ENCODE results near the gene ALPP. TPM values are rescaled to one million over a fixed set of nuclear protein-coding genes. Genes with fewer than 3 reads are reported as not detected.

ALPP gene
- total RNA-seq, 1 experiment from 2014 or later = 0.20 TPM

GRCh38 chr2:232350804-232351685 is 27.5 kb upstream of the ALPP start:
- no peak overlapping the region for H3K23ac ChIP-seq (ENCODE audit: insufficient read length, low read depth, low read length)
- H4K5ac ChIP-seq (ENCODE audit: insufficient read length, low read depth, low read length) = no peak overlapping the region
- Mint-ChIP-seq H3K4me1 (no peaks in the 10 kb centered on the region), H3K4me3 (no peak overlapping the region), H3K36me3 (ENCODE audit: insufficient read depth in 1 of 3, low read depth in 3 of 3) (peaks cover 5 to 12% (median 9%) of the 10 kb centered on the region in 3 experiments; a peak in 6 of 7 replicates), H3K27me3 (ENCODE audit: low read depth) (peaks cover 9% of the 10 kb centered on the region), H3K9me3 (peaks cover 13 to 20% of the 10 kb centered on the region in 2 experiments), H3K27ac (no peak overlapping the region)
- no CpG with 5 or more reads among the region's 76 CpGs for WGBS (ENCODE audit: extremely low coverage, insufficient read length, low lambda C conversion rate)
- H3K4me2 ChIP-seq (ENCODE audit: insufficient read depth, insufficient read length, low read length) = peak overlapping the region; percentile 24
- no peaks in the 10 kb centered on the region for H3K23me2 ChIP-seq (ENCODE audit: insufficient read length, low read depth, low read length, poor library complexity, severe bottlenecking)
- no peaks in the 10 kb centered on the region for H3K4me1 ChIP-seq (ENCODE audit: insufficient read depth, low read length)
- no peak overlapping the region for H3K27ac ChIP-seq (ENCODE audit: insufficient read length, low read depth, low read length)
- H3K56ac ChIP-seq (ENCODE audit: insufficient read length, low read depth, low read length) = no peak overlapping the region
- no peaks in the 10 kb centered on the region for H3K79me2 ChIP-seq (ENCODE audit: insufficient read depth, low read length)
- H2AK5ac ChIP-seq (ENCODE audit: insufficient read length, low read length) = no peak overlapping the region
- no peak overlapping the region for H2BK120ac ChIP-seq (ENCODE audit: low read depth, low read length, poor library complexity, severe bottlenecking)
- no peak overlapping the region for H2BK15ac ChIP-seq (ENCODE audit: low read depth, low read length)
- no peak for TF ChIP-seq CTCF (conservative IDR thresholded peaks at IDR 0.05)
- H4K8ac ChIP-seq (replicated peaks; ENCODE audit: insufficient read length, low read depth, low read length) = no peak overlapping the region
- H4K20me1 ChIP-seq (ENCODE audit: control insufficient read depth, insufficient read depth, insufficient read length) = no peaks in the 10 kb centered on the region
- no peak overlapping the region for H3K18ac ChIP-seq (ENCODE audit: insufficient read length, low read depth, low read length)
- H2AFZ ChIP-seq (ENCODE audit: low read length) = no peak overlapping the region
- H2BK12ac ChIP-seq (ENCODE audit: insufficient read length, low read depth, low read length) = no peak overlapping the region
- no peak overlapping the region for H2BK20ac ChIP-seq (ENCODE audit: low read depth, low read length, poor library complexity, severe bottlenecking)
- H3K4ac ChIP-seq (ENCODE audit: low read depth, low read length) = no peak overlapping the region
- H3K79me1 ChIP-seq (ENCODE audit: insufficient read depth, low read depth, low read length, poor library complexity, severe bottlenecking) = no peaks in the 10 kb centered on the region
- no peak overlapping the region for H3K9ac ChIP-seq (ENCODE audit: extremely low read depth, insufficient read length, low read length)
- no peak overlapping the region for H4K91ac ChIP-seq (ENCODE audit: insufficient read length, low read depth, low read length)
- H3K27me3 ChIP-seq (ENCODE audit: insufficient read depth, low read length) = peaks cover 16% of the 10 kb centered on the region; the same call in 1 of the 2 replicates
- no peak for DNase-seq
- no peak overlapping the region for H3T11ph ChIP-seq (ENCODE audit: low read length)
- no peak overlapping the region for H2BK5ac ChIP-seq (ENCODE audit: insufficient read length, low read length)
- H3K14ac ChIP-seq (ENCODE audit: insufficient read depth, low read length) = no peak overlapping the region
- H3K9me3 ChIP-seq (ENCODE audit: control insufficient read depth, low read depth, low read length) = no peaks in the 10 kb centered on the region

Measured in H9 (cell line).